ENCODE data around the gene NUP43. TPM values are rescaled to one million over a fixed set of nuclear protein-coding genes. Genes with fewer than 3 reads are reported as not detected.

Gene NUP43
- total and polyA plus RNA-seq, 2 donors (not counting 1 experiment from before 2014, with no cell fraction given), result 12.9 to 75.7 TPM

DNA sequence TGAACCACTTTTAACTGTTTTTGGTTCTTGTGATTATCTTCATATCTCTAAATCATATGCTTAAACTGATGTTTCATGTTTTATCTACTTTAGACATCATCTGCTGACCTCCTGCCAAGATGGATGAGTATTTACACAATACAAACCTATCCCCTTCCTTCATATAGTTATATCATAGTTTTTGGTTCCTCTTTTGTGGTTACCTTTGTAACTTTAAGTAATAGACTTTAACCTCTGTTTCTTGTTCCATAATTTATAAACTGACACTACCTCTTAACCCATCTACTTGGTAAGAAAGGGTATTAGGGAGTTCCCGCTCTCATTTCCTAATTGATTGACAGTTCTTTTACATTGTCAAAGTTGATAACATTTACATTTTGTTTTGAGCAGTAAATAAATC lies 15.1 kb upstream of the NUP43 start:
- Histone ChIP-seq H2AFZ (ENCODE audit: insufficient read depth, low read depth, low read length, poor library complexity, severe bottlenecking) (no peak overlapping the region), H3K27ac (ENCODE audit: low read length in 2 of 2) (peak overlapping the region in 1 of 2 donors; percentile 29), H3K4me3 (ENCODE audit: control extremely low read depth in 1 of 5, extremely low read depth in 1 of 5, insufficient read depth in 1 of 5, low read depth in 2 of 5, low read length in 4 of 5) (no peak overlapping the region), H3K9ac (ENCODE audit: low read length) (no peak overlapping the region), H3K9me3 (ENCODE audit: control extremely low read depth in 1 of 3, control insufficient read depth in 2 of 3, insufficient read depth in 1 of 3, low read length in 2 of 3) (peaks cover 0 to 6% (median 5%) of the 10 kb centered on the region in 3 donors), H3K4me1 (ENCODE audit: control insufficient read depth in 2 of 2, insufficient read depth in 2 of 2, low read length in 2 of 2) (peaks cover 7 to 10% of the 10 kb centered on the region in 2 donors), H3K36me3 (replicated peaks in 1 of 2; ENCODE audit: control extremely low read depth in 1 of 2, control insufficient read depth in 1 of 2, extremely low read depth in 1 of 2, insufficient read depth in 2 of 2, low read length in 1 of 2) (peaks cover 4 to 11% of the 10 kb centered on the region in 2 experiments), H4K20me1 (ENCODE audit: control insufficient read depth, insufficient read depth, low read length, poor library complexity, severe bottlenecking) (peaks cover 6% of the 10 kb centered on the region), H3K4me2 (replicated peaks; ENCODE audit: low read depth, low read length, poor library complexity, severe bottlenecking) (peak overlapping the region; percentile 25), H3K79me2 (ENCODE audit: control insufficient read depth, insufficient read depth, low read length) (peaks cover 50% of the 10 kb centered on the region), H3K27me3 (replicated peaks in 1 of 4; ENCODE audit: control extremely low read depth in 1 of 4, control insufficient read depth in 3 of 4, insufficient read depth in 4 of 4, low read length in 3 of 4) (no peaks in the 10 kb centered on the region)
- intact Hi-C loops (cut with micrococcal nuclease), result no loop called here
- H3K27me3 Mint-ChIP-seq, result no peaks in the 10 kb centered on the region
- no CpG with 5 or more reads among the region's 1 CpG for WGBS (ENCODE audit: insufficient coverage)
- peaks cover 3% of the 10 kb centered on the region for H3K9me3 Mint-ChIP-seq (ENCODE audit: insufficient read depth)
- TF ChIP-seq, protein P1, sequence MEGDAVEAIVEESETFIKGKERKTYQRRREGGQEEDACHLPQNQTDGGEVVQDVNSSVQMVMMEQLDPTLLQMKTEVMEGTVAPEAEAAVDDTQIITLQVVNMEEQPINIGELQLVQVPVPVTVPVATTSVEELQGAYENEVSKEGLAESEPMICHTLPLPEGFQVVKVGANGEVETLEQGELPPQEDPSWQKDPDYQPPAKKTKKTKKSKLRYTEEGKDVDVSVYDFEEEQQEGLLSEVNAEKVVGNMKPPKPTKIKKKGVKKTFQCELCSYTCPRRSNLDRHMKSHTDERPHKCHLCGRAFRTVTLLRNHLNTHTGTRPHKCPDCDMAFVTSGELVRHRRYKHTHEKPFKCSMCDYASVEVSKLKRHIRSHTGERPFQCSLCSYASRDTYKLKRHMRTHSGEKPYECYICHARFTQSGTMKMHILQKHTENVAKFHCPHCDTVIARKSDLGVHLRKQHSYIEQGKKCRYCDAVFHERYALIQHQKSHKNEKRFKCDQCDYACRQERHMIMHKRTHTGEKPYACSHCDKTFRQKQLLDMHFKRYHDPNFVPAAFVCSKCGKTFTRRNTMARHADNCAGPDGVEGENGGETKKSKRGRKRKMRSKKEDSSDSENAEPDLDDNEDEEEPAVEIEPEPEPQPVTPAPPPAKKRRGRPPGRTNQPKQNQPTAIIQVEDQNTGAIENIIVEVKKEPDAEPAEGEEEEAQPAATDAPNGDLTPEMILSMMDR (IDR thresholded peaks at IDR 0.05), result no peak
- no peak for TF ChIP-seq EZH2 (IDR thresholded peaks at IDR 0.05; ENCODE audit: borderline replicate concordance, insufficient read depth, low read depth, low read length, poor library complexity, severe bottlenecking)
- H3K27ac Mint-ChIP-seq, result peak overlapping the region; percentile 42
- CTCF ChIA-PET, result no interaction called here
- H3K4me3 Mint-ChIP-seq, result no peak overlapping the region
- ATAC-seq (ENCODE audit: low read depth) (peak; percentile 92), DNase-seq (peak; percentile 55)
- POLR2A ChIA-PET, result no interaction called here
- H3K4me1 Mint-ChIP-seq, result peaks cover 22% of the 10 kb centered on the region

DNA sequence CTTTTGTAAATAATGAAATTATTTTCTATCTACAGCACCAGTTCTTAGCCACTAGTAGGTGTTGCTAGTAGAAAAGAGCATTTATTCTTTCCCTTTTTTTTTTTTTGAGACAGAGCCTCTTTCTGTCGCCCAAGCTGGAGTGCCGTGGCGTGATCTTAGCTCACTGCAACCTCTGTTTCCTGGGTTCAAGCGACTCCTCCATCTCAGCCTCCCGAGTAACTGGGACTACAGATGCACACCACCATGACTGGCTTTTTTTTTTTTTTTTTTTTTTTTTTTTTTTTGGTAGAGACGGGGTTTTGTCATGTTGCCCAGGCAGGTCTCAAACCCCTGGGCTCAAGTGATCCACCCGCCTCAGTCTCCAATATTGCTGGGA lies 9.9 kb upstream of the NUP43 start:
- H4K20me1 ChIP-seq (ENCODE audit: control insufficient read depth, insufficient read depth, low read length, poor library complexity, severe bottlenecking), result peaks cover 33% of the 10 kb centered on the region
- no peak overlapping the region for H3K4me3 Mint-ChIP-seq

More for the DNA sequence above, 9.9 kb upstream of the NUP43 start:
- no peaks in the 10 kb centered on the region for H3K9me3 ChIP-seq (ENCODE audit: control extremely low read depth in 1 of 3, control insufficient read depth in 2 of 3, insufficient read depth in 1 of 3, low read length in 2 of 3)
- no peak overlapping the region for H3K27ac ChIP-seq (ENCODE audit: low read length in 2 of 2)
- no peak overlapping the region for H3K4me3 ChIP-seq (ENCODE audit: control extremely low read depth in 1 of 5, extremely low read depth in 1 of 5, insufficient read depth in 1 of 5, low read depth in 2 of 5, low read length in 4 of 5)
- ChIA-PET POLR2A (no interaction called here), CTCF (no interaction called here)
- Mint-ChIP-seq H3K27ac (no peak overlapping the region), H3K27me3 (no peaks in the 10 kb centered on the region), H3K4me1 (peaks cover 24% of the 10 kb centered on the region), H3K9me3 (ENCODE audit: insufficient read depth) (no peaks in the 10 kb centered on the region)
- WGBS (ENCODE audit: insufficient coverage), result no CpG with 5 or more reads among the region's 7 CpGs
- no peaks in the 10 kb centered on the region for H3K27me3 ChIP-seq (replicated peaks in 1 of 4; ENCODE audit: control extremely low read depth in 1 of 4, control insufficient read depth in 3 of 4, insufficient read depth in 4 of 4, low read length in 3 of 4)
- peaks cover 4 to 5% of the 10 kb centered on the region in 2 experiments for H3K36me3 ChIP-seq (replicated peaks in 1 of 2; ENCODE audit: control extremely low read depth in 1 of 2, control insufficient read depth in 1 of 2, extremely low read depth in 1 of 2, insufficient read depth in 2 of 2, low read length in 1 of 2)
- no peak for ATAC-seq (ENCODE audit: low read depth)
- no peak overlapping the region for H3K9ac ChIP-seq (ENCODE audit: low read length)
- no peak for DNase-seq
- no peak overlapping the region for H3K4me2 ChIP-seq (replicated peaks; ENCODE audit: low read depth, low read length, poor library complexity, severe bottlenecking)
- intact Hi-C loops (cut with micrococcal nuclease), result no loop called here
- TF ChIP-seq, protein P1 (IDR thresholded peaks at IDR 0.05), result no peak
- TF ChIP-seq EZH2 (IDR thresholded peaks at IDR 0.05; ENCODE audit: borderline replicate concordance, insufficient read depth, low read depth, low read length, poor library complexity, severe bottlenecking), result no peak
- H2AFZ ChIP-seq (ENCODE audit: insufficient read depth, low read depth, low read length, poor library complexity, severe bottlenecking), result no peak overlapping the region
- H3K4me1 ChIP-seq (ENCODE audit: control insufficient read depth in 2 of 2, insufficient read depth in 2 of 2, low read length in 2 of 2), result peaks cover 8 to 9% of the 10 kb centered on the region in 2 donors
- H3K79me2 ChIP-seq (ENCODE audit: control insufficient read depth, insufficient read depth, low read length), result peaks cover 84% of the 10 kb centered on the region

Data from B cell (primary cell).